DND-41 (cell line): Measurements from ENCODE around the gene WDFY4.

Experiments used
- ATAC-seq: fragments of 200-7000 bp; cut with Tn5 transposase; 3 replicates; pipeline ENCODE4 v1.9.1; 2021; ENCODE audit warnings: low read depth; ENCODE audit not compliant: insufficient read depth
- DNase-seq: peaks from one replicate; pipeline ENCODE4 v3.0.0-alpha.2; 2020
- H2AFZ ChIP-seq: 2 replicates; pipeline ENCODE4 v1.6.0; 2012; ENCODE audit warnings: low read depth, low read length
- H3K27ac ChIP-seq: 2 replicates; pipeline ENCODE4 v1.5.1; 2012; ENCODE audit warnings: low read length, inconsistent platforms
- H3K27me3 ChIP-seq: fragments of 200-600 bp; sonication (generic); 2 replicates; pipeline ENCODE4 v1.6.0; 2012; ENCODE audit warnings: low read length, mild to moderate bottlenecking, inconsistent platforms; ENCODE audit not compliant: insufficient read depth, poor library complexity
- H3K36me3 ChIP-seq: 2 replicates; pipeline ENCODE4 v1.5.1; 2012; ENCODE audit warnings: low read length, inconsistent platforms; ENCODE audit not compliant: insufficient read depth
- H3K4me1 ChIP-seq: 2 replicates; pipeline ENCODE4 v1.5.1; 2012; ENCODE audit warnings: mild to moderate bottlenecking, low read length; ENCODE audit not compliant: insufficient read depth
- H3K4me2 ChIP-seq: 2 replicates; pipeline ENCODE4 v1.6.0; 2012; ENCODE audit warnings: mild to moderate bottlenecking, moderate library complexity, low read length, inconsistent platforms; ENCODE audit not compliant: insufficient read depth
- H3K4me3 ChIP-seq, 2 experiments: fragments of 200-600 bp in 1 of 2; shearing (Covaris generic) in 1 of 2; 2 replicates each; pipeline ENCODE4 v1.5.1; 2012 to 2016; ENCODE audit warnings: inconsistent platforms in 2 of 2, low read length in 2 of 2, mild to moderate bottlenecking in 2 of 2, low read depth in 1 of 2, moderate library complexity in 1 of 2
- H3K79me2 ChIP-seq: 2 replicates; pipeline ENCODE4 v1.6.0; 2012; ENCODE audit warnings: low read length, inconsistent platforms; ENCODE audit not compliant: insufficient read depth
- H3K9ac ChIP-seq: 2 replicates; pipeline ENCODE4 v1.6.0; 2012; ENCODE audit warnings: low read depth, mild to moderate bottlenecking, inconsistent platforms, low read length, moderate library complexity
- H3K9me3 ChIP-seq: 2 replicates; pipeline ENCODE4 v1.5.1; 2012; ENCODE audit warnings: low read length, moderate library complexity, mild to moderate bottlenecking, inconsistent platforms; ENCODE audit not compliant: insufficient read depth, severe bottlenecking
- H4K20me1 ChIP-seq: 2 replicates; pipeline ENCODE4 v1.6.0; 2012; ENCODE audit warnings: low read length; ENCODE audit not compliant: insufficient read depth
- EZH2 ChIP-seq: IDR thresholded peaks from 3 replicates; pipeline ENCODE4 v1.6.1; 2012; ENCODE audit warnings: borderline replicate concordance, low read depth, mild to moderate bottlenecking, moderate library complexity, low read length, inconsistent platforms; ENCODE audit not compliant: severe bottlenecking
- TF ChIP-seq, protein P1 (sequence below): IDR thresholded peaks from 2 replicates; pipeline ENCODE4 v1.5.1; 2012; ENCODE audit warnings: borderline replicate concordance, low read length, moderate library complexity, mild to moderate bottlenecking; ENCODE audit not compliant: poor library complexity, severe bottlenecking; ENCODE audit errors: extremely low read depth

WDFY4 gene

DNA sequence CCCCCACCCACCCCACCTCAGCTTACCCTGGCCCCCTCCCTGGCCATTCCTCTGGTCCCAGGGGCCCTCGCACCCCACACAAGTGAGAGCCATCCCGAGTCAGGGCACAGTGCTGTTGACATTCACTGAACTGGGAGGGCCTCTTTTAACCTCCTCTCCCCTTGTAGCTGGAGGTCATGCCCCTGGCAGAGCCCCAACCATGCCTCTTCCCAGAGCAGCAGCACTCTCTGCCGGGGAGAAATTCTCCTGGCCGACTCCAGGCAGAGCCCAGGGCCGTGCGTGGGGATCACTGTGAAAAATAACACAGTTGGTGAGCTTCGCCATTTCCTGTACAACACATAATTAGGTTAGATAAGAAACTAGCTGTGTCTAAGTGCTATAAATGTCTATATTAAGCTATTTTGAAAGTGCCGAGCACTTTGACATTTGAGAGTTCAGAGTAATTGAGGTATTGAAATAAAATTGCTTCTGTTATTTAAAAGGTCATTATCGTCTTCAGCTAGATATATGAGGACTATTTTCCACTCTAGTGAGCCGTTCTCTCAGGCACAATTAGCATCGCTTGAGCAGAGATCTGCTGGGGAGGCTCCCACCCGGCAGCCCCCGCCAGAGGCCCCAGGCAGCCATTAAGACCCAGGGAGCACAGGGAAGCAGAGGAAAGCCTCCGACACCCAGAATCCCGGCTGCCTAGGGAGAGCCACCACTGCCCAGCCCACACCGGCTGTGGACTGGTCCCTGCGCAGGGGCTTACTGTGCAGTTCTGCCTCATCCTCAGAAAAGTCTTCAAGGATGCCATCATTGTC lies 317.4 kb downstream of the WDFY4 start:
- H3K79me2 ChIP-seq = no peaks in the 10 kb centered on the region
- no peak for TF ChIP-seq EZH2
- TF ChIP-seq, protein P1, sequence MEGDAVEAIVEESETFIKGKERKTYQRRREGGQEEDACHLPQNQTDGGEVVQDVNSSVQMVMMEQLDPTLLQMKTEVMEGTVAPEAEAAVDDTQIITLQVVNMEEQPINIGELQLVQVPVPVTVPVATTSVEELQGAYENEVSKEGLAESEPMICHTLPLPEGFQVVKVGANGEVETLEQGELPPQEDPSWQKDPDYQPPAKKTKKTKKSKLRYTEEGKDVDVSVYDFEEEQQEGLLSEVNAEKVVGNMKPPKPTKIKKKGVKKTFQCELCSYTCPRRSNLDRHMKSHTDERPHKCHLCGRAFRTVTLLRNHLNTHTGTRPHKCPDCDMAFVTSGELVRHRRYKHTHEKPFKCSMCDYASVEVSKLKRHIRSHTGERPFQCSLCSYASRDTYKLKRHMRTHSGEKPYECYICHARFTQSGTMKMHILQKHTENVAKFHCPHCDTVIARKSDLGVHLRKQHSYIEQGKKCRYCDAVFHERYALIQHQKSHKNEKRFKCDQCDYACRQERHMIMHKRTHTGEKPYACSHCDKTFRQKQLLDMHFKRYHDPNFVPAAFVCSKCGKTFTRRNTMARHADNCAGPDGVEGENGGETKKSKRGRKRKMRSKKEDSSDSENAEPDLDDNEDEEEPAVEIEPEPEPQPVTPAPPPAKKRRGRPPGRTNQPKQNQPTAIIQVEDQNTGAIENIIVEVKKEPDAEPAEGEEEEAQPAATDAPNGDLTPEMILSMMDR = no peak
- H3K4me1 ChIP-seq = no peaks in the 10 kb centered on the region
- ATAC-seq (no peak), DNase-seq (no peak)
- H3K27ac ChIP-seq = no peak overlapping the region
- H4K20me1 ChIP-seq = no peaks in the 10 kb centered on the region
- no peaks in the 10 kb centered on the region for H3K27me3 ChIP-seq
- no peaks in the 10 kb centered on the region for H3K9me3 ChIP-seq
- H3K4me2 ChIP-seq = no peak overlapping the region
- H2AFZ ChIP-seq = no peak overlapping the region
- no peak overlapping the region for H3K9ac ChIP-seq
- no peaks in the 10 kb centered on the region for H3K36me3 ChIP-seq
- H3K4me3 ChIP-seq = no peak overlapping the region

DNA sequence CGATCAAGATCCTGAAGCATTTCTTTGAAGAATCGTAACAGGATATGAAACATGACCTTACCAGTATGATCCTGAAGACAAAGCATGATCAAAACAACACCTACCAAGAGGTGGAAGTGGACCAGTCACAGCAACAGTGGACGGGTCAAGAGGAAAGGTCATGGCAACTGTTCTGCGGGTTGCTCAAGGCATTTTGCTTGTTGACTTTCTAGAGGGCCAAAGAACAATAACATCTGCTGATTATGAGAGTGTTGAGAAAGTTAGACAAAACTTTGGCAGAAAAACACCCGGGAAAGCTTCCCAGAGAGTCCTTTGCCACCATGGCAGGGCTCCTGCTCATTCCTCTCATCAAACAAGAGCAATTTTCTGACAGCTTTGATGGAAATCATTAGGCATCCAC lies 320.6 kb downstream of the WDFY4 start:
- Histone ChIP-seq H3K9ac (no peak overlapping the region), H3K27me3 (no peaks in the 10 kb centered on the region), H3K9me3 (no peaks in the 10 kb centered on the region), H2AFZ (no peak overlapping the region), H3K27ac (no peak overlapping the region), H3K4me1 (no peaks in the 10 kb centered on the region), H3K79me2 (no peaks in the 10 kb centered on the region), H3K4me3 (no peak overlapping the region), H3K4me2 (no peak overlapping the region), H4K20me1 (no peaks in the 10 kb centered on the region), H3K36me3 (no peaks in the 10 kb centered on the region)
- ATAC-seq (no peak), DNase-seq (no peak)
- TF ChIP-seq, protein P1 = no peak
- no peak for TF ChIP-seq EZH2

DNA sequence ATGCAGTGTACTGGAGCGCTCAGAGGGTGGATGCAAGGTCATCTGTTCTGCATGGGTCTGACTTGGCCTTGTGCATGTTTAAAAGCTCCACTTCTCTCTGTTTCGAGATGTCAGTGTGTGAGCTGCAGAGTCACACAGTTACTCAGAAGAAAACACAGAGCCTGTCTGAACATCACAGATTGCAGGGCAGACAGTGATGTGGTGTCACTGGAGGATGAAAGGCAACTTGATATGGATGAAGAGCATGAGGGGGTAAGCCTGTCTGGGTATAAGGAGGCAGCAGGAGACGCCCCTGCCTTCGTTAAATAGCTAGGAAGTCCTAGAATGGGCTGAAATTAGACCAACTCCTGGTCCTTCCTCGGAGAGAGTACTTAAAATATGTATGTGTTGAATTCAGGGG lies 322.5 kb downstream of the WDFY4 start:
- H3K9ac ChIP-seq = no peak overlapping the region
- H3K4me1 ChIP-seq = no peaks in the 10 kb centered on the region
- H3K9me3 ChIP-seq = no peaks in the 10 kb centered on the region
- no peaks in the 10 kb centered on the region for H4K20me1 ChIP-seq
- H3K36me3 ChIP-seq = no peaks in the 10 kb centered on the region
- DNase-seq = no peak
- H3K27ac ChIP-seq = no peak overlapping the region
- H2AFZ ChIP-seq = no peak overlapping the region
- H3K4me3 ChIP-seq = no peak overlapping the region
- no peak for ATAC-seq
- no peaks in the 10 kb centered on the region for H3K79me2 ChIP-seq
- H3K27me3 ChIP-seq = no peaks in the 10 kb centered on the region
- TF ChIP-seq EZH2 = no peak
- TF ChIP-seq, protein P1 = no peak
- no peak overlapping the region for H3K4me2 ChIP-seq

DNA sequence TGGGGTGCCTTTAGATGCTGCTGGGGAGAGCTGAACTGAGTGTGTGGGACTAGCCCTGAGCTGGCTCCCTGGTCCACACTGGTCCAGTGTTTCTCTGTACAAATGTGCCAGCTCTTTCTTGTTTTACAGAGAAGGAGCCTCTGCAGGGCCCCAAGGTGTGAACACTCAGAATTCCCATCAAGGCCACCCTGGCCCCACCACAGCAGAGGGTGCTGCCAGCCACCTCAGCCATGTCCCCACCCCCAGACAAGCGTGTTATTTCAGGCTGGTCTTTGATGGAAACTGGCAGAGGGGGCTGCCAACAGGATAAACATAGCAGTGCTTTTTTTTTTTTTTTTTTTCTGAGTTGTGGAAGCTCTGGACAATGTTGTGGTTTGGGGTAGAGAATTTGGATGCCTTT lies 323.4 kb downstream of the WDFY4 start:
- no peak overlapping the region for H3K27ac ChIP-seq
- TF ChIP-seq EZH2 = no peak
- TF ChIP-seq, protein P1 = no peak

More for the DNA sequence above, 323.4 kb downstream of the WDFY4 start:
- Histone ChIP-seq H3K4me2 (no peak overlapping the region), H3K9me3 (no peaks in the 10 kb centered on the region), H3K4me3 (no peak overlapping the region), H2AFZ (no peak overlapping the region), H3K4me1 (no peaks in the 10 kb centered on the region), H3K9ac (no peak overlapping the region), H3K79me2 (no peaks in the 10 kb centered on the region), H3K36me3 (no peaks in the 10 kb centered on the region), H4K20me1 (no peaks in the 10 kb centered on the region), H3K27me3 (no peaks in the 10 kb centered on the region)
- DNase-seq = no peak
- ATAC-seq = no peak
